Right atrium auricular region (tissue), 2 donors: ENCODE results near the gene SLC25A5. TPM values are rescaled to one million over a fixed set of nuclear protein-coding genes. Genes with fewer than 3 reads are reported as not detected.

Source experiments
- DNase-seq: peaks from one replicate; pipeline ENCODE4 v3.0.0-alpha.2; 2019; ENCODE audit warnings: low spot score
- H3K27ac ChIP-seq, 2 donors: fragments of 200-600 bp; sonication (generic); 1 replicate in 1 of 2; 2 replicates in 1 of 2; pipeline ENCODE4 v1.5.1; 2016 to 2019
- H3K27me3 ChIP-seq, 2 donors: fragments of 200-600 bp; sonication (generic); one replicate each; pipeline versions ENCODE4 v1.5.1 to v1.6.0; 2017 to 2019
- H3K36me3 ChIP-seq: fragments of 200-600 bp; sonication (generic); one replicate; pipeline ENCODE4 v1.5.1; 2016
- H3K4me1 ChIP-seq, 2 donors: fragments of 200-600 bp; sonication (generic); one replicate each; pipeline versions ENCODE4 v1.5.1 to v1.6.0; 2017 to 2019
- H3K4me3 ChIP-seq, 2 donors: fragments of 200-600 bp; sonication (generic); 1 replicate in 1 of 2; 2 replicates in 1 of 2; pipeline ENCODE4 v1.5.1; 2017 to 2019; ENCODE audit warnings: mild to moderate bottlenecking in 1 of 2, moderate library complexity in 1 of 2
- H3K9me3 ChIP-seq, 2 donors: fragments of 200-600 bp; sonication (generic); one replicate each; pipeline ENCODE4 v1.5.1; 2019
- total RNA-seq, 2 donors: library from RNA; depleted of rRNA; stranded (reverse); fragments of >200 nt; gene quantifications; one replicate each; pipeline ENCODE4 v1.1.0, GENCODE V29; 2016
- TF ChIP-seq, protein P1 (sequence below), 2 donors: fragments of 200-600 bp; sonication (generic); IDR thresholded peaks; one replicate each; pipeline ENCODE4 v1.5.1; 2019; ENCODE audit warnings: antibody characterized with exemption in 2 of 2

Gene SLC25A5
- total RNA-seq, 2 donors from 2014 or later, result 134 to 174 TPM

DNA sequence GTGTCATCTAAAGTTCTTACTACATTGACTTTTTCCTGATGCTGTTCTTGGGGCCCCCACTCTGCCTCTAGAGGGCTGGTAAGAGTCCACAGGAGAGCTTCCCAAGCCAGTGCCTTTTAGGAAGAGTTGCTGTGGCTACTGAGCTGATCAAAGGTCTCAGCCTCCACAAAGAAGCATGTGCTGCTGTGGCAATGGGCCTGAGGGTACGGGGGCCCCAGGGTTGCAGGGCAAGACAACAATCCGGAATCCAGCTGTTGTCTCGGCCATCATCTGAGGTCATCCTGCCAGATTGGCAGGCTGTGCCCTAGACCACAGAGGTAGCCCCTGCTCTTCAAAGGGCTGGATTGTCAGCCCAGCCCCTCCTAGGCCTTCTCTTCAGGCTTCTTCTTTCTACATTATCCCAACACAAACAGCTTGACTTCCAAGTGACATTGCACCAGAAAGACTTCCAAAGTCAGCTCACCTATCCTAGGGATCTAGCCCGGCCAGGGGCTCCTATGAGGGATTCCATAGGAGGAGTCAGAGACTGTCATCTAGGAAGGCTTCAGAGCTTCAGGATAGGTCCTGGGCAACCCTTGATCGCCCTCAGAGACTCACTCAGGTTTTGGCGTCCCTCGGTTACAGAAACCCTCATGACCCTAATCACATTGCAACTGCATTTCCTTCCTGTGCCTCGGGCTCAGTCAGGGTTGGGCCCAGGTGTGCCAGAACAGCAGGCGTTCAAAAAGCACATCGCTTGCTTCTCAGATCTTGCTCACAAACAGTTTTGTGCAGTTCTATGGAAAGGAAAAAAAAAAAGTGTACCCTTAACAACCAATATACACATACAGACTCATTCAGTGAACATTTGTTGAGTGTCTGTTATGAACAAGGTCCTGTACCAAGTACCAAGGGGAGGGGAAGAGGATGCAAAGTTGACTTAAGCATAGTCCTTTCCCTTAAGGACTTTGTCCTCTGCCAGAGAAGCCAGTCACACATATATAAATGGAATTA, 27.8 kb downstream of the SLC25A5 start:
- TF ChIP-seq, protein P1, sequence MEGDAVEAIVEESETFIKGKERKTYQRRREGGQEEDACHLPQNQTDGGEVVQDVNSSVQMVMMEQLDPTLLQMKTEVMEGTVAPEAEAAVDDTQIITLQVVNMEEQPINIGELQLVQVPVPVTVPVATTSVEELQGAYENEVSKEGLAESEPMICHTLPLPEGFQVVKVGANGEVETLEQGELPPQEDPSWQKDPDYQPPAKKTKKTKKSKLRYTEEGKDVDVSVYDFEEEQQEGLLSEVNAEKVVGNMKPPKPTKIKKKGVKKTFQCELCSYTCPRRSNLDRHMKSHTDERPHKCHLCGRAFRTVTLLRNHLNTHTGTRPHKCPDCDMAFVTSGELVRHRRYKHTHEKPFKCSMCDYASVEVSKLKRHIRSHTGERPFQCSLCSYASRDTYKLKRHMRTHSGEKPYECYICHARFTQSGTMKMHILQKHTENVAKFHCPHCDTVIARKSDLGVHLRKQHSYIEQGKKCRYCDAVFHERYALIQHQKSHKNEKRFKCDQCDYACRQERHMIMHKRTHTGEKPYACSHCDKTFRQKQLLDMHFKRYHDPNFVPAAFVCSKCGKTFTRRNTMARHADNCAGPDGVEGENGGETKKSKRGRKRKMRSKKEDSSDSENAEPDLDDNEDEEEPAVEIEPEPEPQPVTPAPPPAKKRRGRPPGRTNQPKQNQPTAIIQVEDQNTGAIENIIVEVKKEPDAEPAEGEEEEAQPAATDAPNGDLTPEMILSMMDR (IDR thresholded peaks at IDR 0.05), result no peak
- Histone ChIP-seq H3K36me3 (no peaks in the 10 kb centered on the region), H3K4me1 (no peaks in the 10 kb centered on the region), H3K27ac (no peak overlapping the region), H3K27me3 (no peaks in the 10 kb centered on the region), H3K4me3 (no peak overlapping the region), H3K9me3 (no peaks in the 10 kb centered on the region)
- no peak for DNase-seq

DNA sequence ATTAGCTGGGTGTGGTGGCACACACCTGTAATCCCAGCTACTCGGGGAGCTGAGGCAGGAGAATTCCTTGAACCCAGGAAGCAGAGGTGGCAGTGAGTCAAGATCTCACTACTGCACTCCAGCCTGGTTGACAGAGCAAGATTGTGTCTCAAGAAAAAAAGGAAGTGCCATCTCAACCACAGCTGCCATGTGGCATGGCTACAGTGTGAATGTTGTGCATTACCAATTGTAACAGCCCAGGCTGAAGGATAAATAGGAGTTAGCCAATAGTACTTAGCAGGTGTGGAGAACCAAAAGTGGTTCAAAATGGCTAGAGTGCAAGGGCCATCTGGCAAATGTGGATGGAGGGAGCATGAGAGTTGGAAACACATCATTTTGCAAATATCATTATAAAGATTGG, 28.9 kb downstream of the SLC25A5 start:
- TF ChIP-seq, protein P1 (IDR thresholded peaks at IDR 0.05), result no peak

DNA sequence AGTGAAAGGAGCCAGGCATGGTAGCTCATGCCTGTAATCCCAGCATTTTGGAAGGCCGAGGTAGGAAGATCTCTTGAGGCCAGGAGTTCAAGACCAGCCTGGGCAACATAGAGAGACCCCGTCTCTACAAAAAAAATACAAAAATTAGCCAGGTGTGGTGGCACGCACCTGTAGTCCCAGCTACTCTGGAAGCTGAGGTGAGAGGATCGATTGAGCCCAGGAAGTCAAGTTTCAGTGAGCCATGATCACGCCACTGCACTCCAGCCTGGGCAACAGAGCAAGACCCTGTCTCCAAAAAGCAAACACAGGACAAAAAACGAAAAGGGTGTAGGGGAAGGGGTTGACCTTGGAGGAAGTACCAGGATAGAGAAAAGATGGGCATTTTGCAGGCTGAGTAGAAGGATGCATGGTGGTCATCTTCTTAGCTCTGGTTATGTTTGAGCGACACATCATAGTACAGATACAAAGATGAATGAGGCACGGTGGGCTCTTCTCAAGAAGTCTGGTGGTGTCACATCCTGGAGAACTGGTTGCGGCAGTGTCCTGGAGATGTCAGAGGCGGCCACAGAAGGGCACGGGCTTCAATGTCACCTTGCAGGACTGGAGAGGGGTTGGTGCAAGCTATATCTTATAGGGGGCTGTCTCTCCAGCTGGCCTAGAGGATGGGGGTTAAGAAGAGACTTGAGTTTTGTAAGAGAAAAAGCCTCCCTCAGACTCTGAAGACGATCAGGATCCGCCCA, 32.0 kb downstream of the SLC25A5 start:
- no peaks in the 10 kb centered on the region for H3K27me3 ChIP-seq
- TF ChIP-seq, protein P1 (IDR thresholded peaks at IDR 0.05), result no peak
- no peak overlapping the region for H3K4me3 ChIP-seq
- H3K36me3 ChIP-seq, result no peaks in the 10 kb centered on the region
- H3K27ac ChIP-seq, result no peak overlapping the region
- no peak for DNase-seq
- no peaks in the 10 kb centered on the region for H3K9me3 ChIP-seq
- H3K4me1 ChIP-seq, result peaks cover 0 to 3% of the 10 kb centered on the region in 2 donors

More for the DNA sequence above, 28.9 kb downstream of the SLC25A5 start:
- Histone ChIP-seq H3K27me3 (no peaks in the 10 kb centered on the region), H3K4me1 (no peaks in the 10 kb centered on the region), H3K4me3 (no peak overlapping the region), H3K36me3 (no peaks in the 10 kb centered on the region), H3K27ac (no peak overlapping the region), H3K9me3 (no peaks in the 10 kb centered on the region)
- DNase-seq, result no peak

DNA sequence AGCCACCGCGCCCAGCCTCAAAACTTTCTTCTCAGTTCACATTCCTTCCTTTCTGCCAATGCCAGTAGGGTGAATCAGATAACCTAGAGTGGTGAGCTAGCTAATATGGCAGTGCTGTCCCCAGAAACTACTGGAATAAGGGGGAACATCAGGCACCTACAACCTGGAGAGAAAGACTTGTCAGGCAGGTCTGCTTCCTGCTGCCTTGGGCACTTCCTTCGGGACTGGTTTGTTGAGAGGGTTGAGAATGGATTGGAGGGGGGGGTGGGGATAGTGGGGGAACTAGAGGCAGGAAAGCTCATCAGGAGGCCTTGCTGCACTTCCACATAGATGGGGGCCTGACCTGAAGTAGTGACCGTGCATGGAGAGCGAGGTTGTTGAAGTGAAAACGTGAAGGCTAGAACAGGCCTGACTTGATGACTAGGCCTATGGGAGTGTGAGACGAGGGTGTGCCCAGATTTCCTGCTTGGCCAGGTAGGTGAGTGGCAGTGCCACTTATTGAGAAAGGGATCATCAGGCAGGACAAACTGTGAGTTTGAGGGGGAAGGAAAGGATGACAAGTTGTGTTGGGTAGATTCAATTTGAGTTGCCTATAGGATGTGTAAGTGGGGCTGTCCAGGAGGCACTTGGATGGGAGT, 33.4 kb downstream of the SLC25A5 start:
- no peaks in the 10 kb centered on the region for H3K27me3 ChIP-seq
- H3K9me3 ChIP-seq, result no peaks in the 10 kb centered on the region
- no peak overlapping the region for H3K27ac ChIP-seq
- no peak overlapping the region for H3K4me3 ChIP-seq
- DNase-seq, result no peak
- TF ChIP-seq, protein P1 (IDR thresholded peaks at IDR 0.05), result no peak
- H3K36me3 ChIP-seq, result no peaks in the 10 kb centered on the region
- H3K4me1 ChIP-seq, result peaks cover 0 to 3% of the 10 kb centered on the region in 2 donors

DNA sequence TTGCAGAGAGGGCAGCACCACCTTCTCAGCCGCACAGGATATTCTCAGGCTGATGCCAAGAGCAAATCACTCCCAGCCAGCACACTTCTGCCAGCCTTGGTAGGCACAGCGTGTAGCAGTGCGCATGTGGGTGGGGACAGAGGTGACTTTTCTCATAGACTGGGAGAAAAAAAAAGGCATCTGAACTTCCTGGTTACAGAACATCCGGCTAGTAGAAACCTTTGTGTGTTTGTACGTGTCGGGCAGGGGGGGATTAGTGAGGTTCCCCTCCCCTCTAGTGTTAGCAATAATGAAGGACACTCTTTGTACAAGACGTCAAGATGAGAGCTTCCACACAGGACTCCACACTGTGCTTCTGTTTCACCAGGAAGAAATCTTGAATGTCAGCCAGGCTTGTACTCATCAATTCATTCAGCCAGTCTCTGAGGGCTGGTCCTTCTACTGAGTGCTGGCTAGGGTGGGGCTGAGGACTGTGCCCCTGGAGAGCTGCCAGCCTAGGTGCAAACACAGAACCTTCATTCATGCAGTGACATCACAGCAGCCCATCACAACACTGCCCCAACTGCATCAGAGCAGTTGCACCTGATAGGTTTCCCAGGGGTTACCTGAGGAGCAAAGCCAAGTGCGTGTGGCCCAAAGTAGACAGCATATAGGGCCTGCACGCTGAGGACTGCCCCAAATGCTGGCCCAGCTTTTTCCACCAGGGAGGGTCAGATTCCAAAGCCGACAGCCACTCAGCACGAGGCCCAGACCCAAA, 34.7 kb downstream of the SLC25A5 start:
- DNase-seq, result no peak
- TF ChIP-seq, protein P1 (IDR thresholded peaks at IDR 0.05), result no peak
- no peak overlapping the region for H3K27ac ChIP-seq

More for the DNA sequence above, 34.7 kb downstream of the SLC25A5 start:
- no peak overlapping the region for H3K4me3 ChIP-seq
- H3K36me3 ChIP-seq, result no peaks in the 10 kb centered on the region
- peaks cover 0 to 3% of the 10 kb centered on the region in 2 donors for H3K4me1 ChIP-seq
- H3K9me3 ChIP-seq, result no peaks in the 10 kb centered on the region
- H3K27me3 ChIP-seq, result no peaks in the 10 kb centered on the region
